Measurements from ENCODE around the gene PIGBOS1.

DNA sequence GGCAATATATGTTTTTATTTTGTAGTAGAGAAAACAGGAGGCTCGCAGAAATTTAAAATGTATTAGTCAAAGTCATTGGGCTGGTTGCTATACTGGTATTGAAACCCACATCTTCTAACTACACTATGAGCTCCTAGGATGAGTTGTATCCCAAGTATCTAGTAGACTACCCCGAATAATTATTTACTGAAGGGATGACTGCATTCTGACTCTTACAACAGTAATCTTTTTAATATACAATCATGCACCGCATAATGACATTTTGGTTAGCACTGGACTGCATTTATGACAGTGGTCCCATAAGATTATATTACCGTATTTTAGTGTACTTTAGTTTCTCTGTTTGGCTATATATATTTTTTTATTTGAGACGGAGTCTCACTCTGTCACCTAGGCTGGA lies 15.4 kb upstream of the PIGBOS1 start:
- no peak for TF ChIP-seq CTCF (conservative IDR thresholded peaks at IDR 0.05; ENCODE audit: low read depth, low read length)
- TF ChIP-seq EZH2phosphoT487 (IDR thresholded peaks at IDR 0.05; ENCODE audit: borderline replicate concordance, low read length): no peak
